Measurements from ENCODE around the gene ATAD5. TPM values are rescaled to one million over a fixed set of nuclear protein-coding genes. Genes with fewer than 3 reads are reported as not detected.
A peak's percentile ranks its signal among the peaks of the same experiment; 100 is the strongest.
"Not testable (repeated sequence)": the region's sequence is repeated elsewhere in the genome, so short reads cannot be mapped to it uniquely, and the experiment has no call there.

ATAD5 gene
- total RNA-seq, 2 experiments from 2014 or later = 33.3 to 33.5 TPM

GRCh38 chr17:30920282-30920681 lies 88.5 kb downstream of the ATAD5 start:
- H3K4me1 Mint-ChIP-seq (ENCODE audit: low read depth) = peaks cover 11% of the 10 kb centered on the region
- intact Hi-C loops (cut with micrococcal nuclease) = no loop called here
- CTCF ChIA-PET = no interaction called here
- H3K27me3 Mint-ChIP-seq (ENCODE audit: low read depth) = peaks cover 30% of the 10 kb centered on the region
- no peaks in the 10 kb centered on the region for H3K9me3 Mint-ChIP-seq
- no peak overlapping the region for H3K4me3 Mint-ChIP-seq
- H3K36me3 Mint-ChIP-seq (ENCODE audit: low read depth) = no peaks in the 10 kb centered on the region
- no peak overlapping the region for H3K27ac Mint-ChIP-seq
- DNase-seq = no peak

- peaks cover 33% of the 10 kb centered on the region for H3K27me3 Mint-ChIP-seq (ENCODE audit: low read depth)
- CTCF ChIA-PET = no interaction called here
- H3K36me3 Mint-ChIP-seq (ENCODE audit: low read depth) = no peaks in the 10 kb centered on the region
- H3K9me3 Mint-ChIP-seq = no peaks in the 10 kb centered on the region
- intact Hi-C loops (cut with micrococcal nuclease) = no loop called here
- H3K4me1 Mint-ChIP-seq (ENCODE audit: low read depth) = peaks cover 11% of the 10 kb centered on the region
- H3K4me3 Mint-ChIP-seq = peak overlapping the region; percentile 62
- DNase-seq = no peak
- no peak overlapping the region for H3K27ac Mint-ChIP-seq
These were observed 89.1 kb downstream of the ATAD5 start for GRCh38 chr17:30920683-30921543.

GRCh38 chr17:30921544-30922196 lies 89.9 kb downstream of the ATAD5 start, which contains the start of gene ADAP2:
TSS of gene ADAP2 (plus strand) at chr17:30921945. CDS start at chr17:30922015, 70 bp downstream.
- intact Hi-C loops (cut with micrococcal nuclease) = no loop called here
- H3K9me3 Mint-ChIP-seq = no peaks in the 10 kb centered on the region
- H3K27me3 Mint-ChIP-seq (ENCODE audit: low read depth) = peaks cover 39% of the 10 kb centered on the region
- H3K27ac Mint-ChIP-seq = no peak within 1 kb of the TSS
- H3K36me3 Mint-ChIP-seq (ENCODE audit: low read depth) = no peaks in the 10 kb centered on the region
- DNase-seq = no peak
- peak within 1 kb of the TSS; percentile 62 for H3K4me3 Mint-ChIP-seq
- CTCF ChIA-PET = no interaction called here
- H3K4me1 Mint-ChIP-seq (ENCODE audit: low read depth) = peaks cover 11% of the 10 kb centered on the region

GRCh38 chr17:30922235-30923030 lies 90.7 kb downstream of the ATAD5 start:
- peak; percentile 6 for DNase-seq
- Mint-ChIP-seq H3K4me3 (peak overlapping the region; percentile 50), H3K9me3 (no peaks in the 10 kb centered on the region), H3K36me3 (ENCODE audit: low read depth) (no peaks in the 10 kb centered on the region), H3K27me3 (ENCODE audit: low read depth) (peaks cover 43% of the 10 kb centered on the region), H3K4me1 (ENCODE audit: low read depth) (peaks cover 11% of the 10 kb centered on the region), H3K27ac (no peak overlapping the region)
- CTCF ChIA-PET = no interaction called here
- intact Hi-C loops (cut with micrococcal nuclease) = no loop called here

- no peak for DNase-seq
- Mint-ChIP-seq H3K27ac (no peak overlapping the region), H3K4me3 (no peak overlapping the region), H3K4me1 (ENCODE audit: low read depth) (peaks cover 11% of the 10 kb centered on the region), H3K27me3 (ENCODE audit: low read depth) (peaks cover 43% of the 10 kb centered on the region), H3K36me3 (ENCODE audit: low read depth) (no peaks in the 10 kb centered on the region), H3K9me3 (no peaks in the 10 kb centered on the region)
- intact Hi-C loops (cut with micrococcal nuclease) = no loop called here
- CTCF ChIA-PET = no interaction called here
These were observed 92.6 kb downstream of the ATAD5 start for GRCh38 chr17:30924341-30924740.

GRCh38 chr17:30926516-30926915 lies 94.8 kb downstream of the ATAD5 start:
- no peak overlapping the region for H3K27ac Mint-ChIP-seq
- H3K4me3 Mint-ChIP-seq = no peak overlapping the region
- peaks cover 32% of the 10 kb centered on the region for H3K27me3 Mint-ChIP-seq (ENCODE audit: low read depth)
- H3K4me1 Mint-ChIP-seq (ENCODE audit: low read depth) = peaks cover 7% of the 10 kb centered on the region
- no peaks in the 10 kb centered on the region for H3K9me3 Mint-ChIP-seq
- no peak for DNase-seq
- no peaks in the 10 kb centered on the region for H3K36me3 Mint-ChIP-seq (ENCODE audit: low read depth)
- intact Hi-C loops (cut with micrococcal nuclease) = no loop called here
- CTCF ChIA-PET = no interaction called here

GRCh38 chr17:30927756-30928155 lies 96.0 kb downstream of the ATAD5 start:
- H3K36me3 Mint-ChIP-seq (ENCODE audit: low read depth) = no peaks in the 10 kb centered on the region
- H3K27ac Mint-ChIP-seq = no peak overlapping the region
- intact Hi-C loops (cut with micrococcal nuclease) = no loop called here
- no peak overlapping the region for H3K4me3 Mint-ChIP-seq
- H3K9me3 Mint-ChIP-seq = no peaks in the 10 kb centered on the region
- peaks cover 2% of the 10 kb centered on the region for H3K4me1 Mint-ChIP-seq (ENCODE audit: low read depth)
- H3K27me3 Mint-ChIP-seq (ENCODE audit: low read depth) = peaks cover 24% of the 10 kb centered on the region
- CTCF ChIA-PET = no interaction called here
- no peak for DNase-seq

GRCh38 chr17:30928584-30928983 lies 96.8 kb downstream of the ATAD5 start:
- no peak overlapping the region for H3K27ac Mint-ChIP-seq
- DNase-seq = no peak
- H3K27me3 Mint-ChIP-seq (ENCODE audit: low read depth) = peaks cover 22% of the 10 kb centered on the region
- CTCF ChIA-PET = no interaction called here
- no peak overlapping the region for H3K4me3 Mint-ChIP-seq
- intact Hi-C loops (cut with micrococcal nuclease) = no loop called here
- no peaks in the 10 kb centered on the region for H3K4me1 Mint-ChIP-seq (ENCODE audit: low read depth)
- no peaks in the 10 kb centered on the region for H3K36me3 Mint-ChIP-seq (ENCODE audit: low read depth)
- no peaks in the 10 kb centered on the region for H3K9me3 Mint-ChIP-seq

- no peak overlapping the region for H3K27ac Mint-ChIP-seq
- H3K4me3 Mint-ChIP-seq = no peak overlapping the region
- H3K36me3 Mint-ChIP-seq (ENCODE audit: low read depth) = no peaks in the 10 kb centered on the region
- no peaks in the 10 kb centered on the region for H3K9me3 Mint-ChIP-seq
- H3K4me1 Mint-ChIP-seq (ENCODE audit: low read depth) = no peaks in the 10 kb centered on the region
- CTCF ChIA-PET = no interaction called here
- peaks cover 18% of the 10 kb centered on the region for H3K27me3 Mint-ChIP-seq (ENCODE audit: low read depth)
- intact Hi-C loops (cut with micrococcal nuclease) = no loop called here
- DNase-seq = no peak
These were observed 97.4 kb downstream of the ATAD5 start for GRCh38 chr17:30929081-30929633.

GRCh38 chr17:30929861-30930260 lies 98.1 kb downstream of the ATAD5 start:
- peaks cover 13% of the 10 kb centered on the region for H3K27me3 Mint-ChIP-seq (ENCODE audit: low read depth)
- H3K36me3 Mint-ChIP-seq (ENCODE audit: low read depth); H3K4me3 Mint-ChIP-seq; H3K27ac Mint-ChIP-seq; H3K4me1 Mint-ChIP-seq (ENCODE audit: low read depth); intact Hi-C loops (cut with micrococcal nuclease); DNase-seq; H3K9me3 Mint-ChIP-seq: not testable (repeated sequence)
- CTCF ChIA-PET = interaction anchor here (0.5 kb wide), 1 partner anchor 53 kb away, joined by 4 read pairs; no protein-coding TSS in a partner anchor

- H3K4me3 Mint-ChIP-seq = no peak overlapping the region
- H3K36me3 Mint-ChIP-seq (ENCODE audit: low read depth) = no peaks in the 10 kb centered on the region
- peaks cover 11% of the 10 kb centered on the region for H3K27me3 Mint-ChIP-seq (ENCODE audit: low read depth)
- H3K4me1 Mint-ChIP-seq (ENCODE audit: low read depth) = no peaks in the 10 kb centered on the region
- H3K27ac Mint-ChIP-seq = no peak overlapping the region
- CTCF ChIA-PET = interaction anchor here (0.5 kb wide), 1 partner anchor 53 kb away, joined by 4 read pairs; no protein-coding TSS in a partner anchor
- no peak for DNase-seq
- intact Hi-C loops (cut with micrococcal nuclease) = no loop called here
- no peaks in the 10 kb centered on the region for H3K9me3 Mint-ChIP-seq
These were observed 98.7 kb downstream of the ATAD5 start for GRCh38 chr17:30930495-30930894.

- H3K36me3 Mint-ChIP-seq (ENCODE audit: low read depth); DNase-seq; CTCF ChIA-PET; H3K4me3 Mint-ChIP-seq; intact Hi-C loops (cut with micrococcal nuclease); H3K4me1 Mint-ChIP-seq (ENCODE audit: low read depth); H3K27me3 Mint-ChIP-seq (ENCODE audit: low read depth); H3K9me3 Mint-ChIP-seq; H3K27ac Mint-ChIP-seq: not testable (repeated sequence)
These were observed 99.8 kb downstream of the ATAD5 start for GRCh38 chr17:30931582-30931981.
